ENCODE measurements around the gene HOXD12.

HOXD12 gene

DNA sequence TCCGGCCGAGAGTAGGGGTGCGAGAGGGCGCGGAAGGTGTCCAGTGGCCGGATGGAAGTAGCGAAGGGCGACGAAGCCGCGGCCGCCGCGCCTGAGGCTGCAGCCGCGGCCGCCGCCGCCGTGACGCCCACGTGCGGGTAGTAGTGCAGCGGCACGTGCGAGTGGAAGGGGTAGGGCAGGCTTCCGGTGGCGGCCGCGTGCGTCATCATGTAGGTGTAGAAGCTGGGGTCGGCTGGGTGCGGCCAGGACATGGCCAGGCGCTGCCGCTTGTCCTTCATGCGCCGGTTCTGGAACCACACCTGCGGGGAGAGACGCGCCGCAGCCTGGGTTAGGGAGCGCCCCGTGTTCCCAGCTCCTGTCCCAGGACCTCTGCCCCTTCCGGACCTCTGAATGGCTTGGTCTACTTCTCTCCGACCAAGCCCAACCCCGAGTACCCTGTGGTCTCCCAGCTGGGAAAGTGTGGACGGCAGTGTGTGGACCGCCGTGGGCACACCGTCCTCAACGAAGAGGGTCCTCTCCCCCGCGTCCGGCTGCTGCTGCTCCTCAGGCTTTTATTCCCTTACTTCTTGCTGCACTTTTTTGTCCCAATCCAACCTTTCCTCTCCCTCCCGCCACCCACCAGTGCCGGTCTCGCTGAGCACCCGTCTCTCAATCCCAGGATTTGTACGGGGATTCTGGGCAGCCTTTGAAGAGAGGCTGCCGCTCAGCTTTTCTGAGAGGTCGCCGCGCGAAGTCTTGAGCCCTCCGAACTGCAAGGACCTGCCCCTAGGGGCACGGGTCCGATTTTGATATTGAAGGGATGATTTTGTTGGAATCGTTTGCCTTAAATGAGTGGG lies 18.8 kb upstream of the HOXD12 start:
- no peak for DNase-seq (ENCODE audit: low spot score)

DNA sequence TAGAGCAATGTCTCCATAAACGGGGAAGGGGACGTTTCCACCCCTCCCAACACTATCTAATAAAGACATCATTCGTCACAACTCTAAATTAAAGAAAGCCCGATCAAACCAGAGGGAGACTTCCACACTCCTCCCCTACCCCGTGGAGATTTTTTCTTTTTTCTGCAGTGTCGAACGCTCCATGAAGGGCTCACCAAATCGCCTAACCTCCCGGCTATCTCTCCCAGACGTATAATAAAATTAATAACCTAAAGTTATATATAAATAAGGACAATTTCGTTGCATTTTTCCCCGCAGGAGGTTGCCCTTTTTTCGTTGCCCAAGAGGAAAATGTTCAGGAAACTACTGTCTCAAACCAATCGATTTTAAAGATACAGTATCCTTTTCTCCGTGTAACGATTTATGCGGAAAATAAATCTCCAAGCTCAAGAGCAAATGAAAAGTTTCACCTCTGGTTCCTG lies 18.2 kb upstream of the HOXD12 start:
- DNase-seq (ENCODE audit: low spot score) = no peak

- DNase-seq (ENCODE audit: low spot score) = no peak
Measured at GRCh38 chr2:176081837-176082524, 17.6 kb upstream of the HOXD12 start.

GRCh38 chr2:176082525-176082823 lies 17.1 kb upstream of the HOXD12 start:
- no peak for DNase-seq (ENCODE audit: low spot score)

DNA sequence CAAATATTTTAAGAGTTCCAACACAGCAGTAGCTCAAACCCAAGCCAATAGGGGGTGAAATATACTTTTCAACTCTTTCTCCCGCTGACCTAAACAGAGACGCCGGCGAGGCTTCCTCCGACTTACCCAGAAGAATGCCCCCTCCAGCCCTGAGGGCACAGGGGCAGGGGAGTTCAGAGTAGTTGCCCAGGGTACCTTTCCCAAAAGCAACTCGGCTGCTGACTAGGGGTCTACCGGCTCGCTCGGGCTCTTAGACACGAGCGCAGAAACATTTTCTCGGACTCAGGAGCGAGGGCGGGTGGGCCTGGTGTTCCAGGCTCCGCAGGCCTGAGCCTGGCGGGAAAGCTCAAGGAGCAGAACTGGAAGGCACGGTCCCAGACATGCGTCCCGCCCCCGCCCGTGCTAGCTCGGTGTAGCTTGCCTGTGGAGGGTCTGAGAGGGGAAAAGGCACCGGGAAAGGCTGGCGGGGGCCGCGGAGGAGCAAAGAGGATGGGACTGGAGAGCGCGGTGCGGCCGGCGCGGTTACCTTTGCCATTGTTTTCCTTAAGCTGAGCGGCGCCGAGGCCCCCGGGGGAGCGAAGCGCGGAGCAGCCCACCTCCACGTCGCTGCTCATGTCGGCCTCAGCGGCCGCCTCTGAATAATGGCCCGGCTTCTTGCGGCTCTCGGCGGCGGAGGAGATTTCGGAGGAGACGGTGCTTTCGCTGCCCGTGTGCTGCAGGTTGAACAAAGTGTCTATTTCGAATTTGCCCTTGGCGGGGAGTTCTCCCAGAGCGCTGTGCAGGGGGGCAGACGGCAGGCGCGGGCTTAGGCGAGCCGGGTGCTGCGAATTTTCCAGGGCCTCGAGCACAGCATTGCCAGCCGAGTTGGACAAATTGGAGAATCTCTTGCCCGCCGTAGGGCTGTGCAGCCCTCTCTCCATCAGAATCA lies 16.5 kb upstream of the HOXD12 start:
- no peak for DNase-seq (ENCODE audit: low spot score)

- DNase-seq (ENCODE audit: low spot score) = no peak
Measured at GRCh38 chr2:176083796-176084261, 15.8 kb upstream of the HOXD12 start, which contains the start of gene EVX2. TSS of gene EVX2 (minus strand) at chr2:176083962. CDS start at chr2:176083776, 186 bp downstream.

GRCh38 chr2:176084611-176085119 lies 14.9 kb upstream of the HOXD12 start:
- DNase-seq (ENCODE audit: low spot score) = no peak

DNA sequence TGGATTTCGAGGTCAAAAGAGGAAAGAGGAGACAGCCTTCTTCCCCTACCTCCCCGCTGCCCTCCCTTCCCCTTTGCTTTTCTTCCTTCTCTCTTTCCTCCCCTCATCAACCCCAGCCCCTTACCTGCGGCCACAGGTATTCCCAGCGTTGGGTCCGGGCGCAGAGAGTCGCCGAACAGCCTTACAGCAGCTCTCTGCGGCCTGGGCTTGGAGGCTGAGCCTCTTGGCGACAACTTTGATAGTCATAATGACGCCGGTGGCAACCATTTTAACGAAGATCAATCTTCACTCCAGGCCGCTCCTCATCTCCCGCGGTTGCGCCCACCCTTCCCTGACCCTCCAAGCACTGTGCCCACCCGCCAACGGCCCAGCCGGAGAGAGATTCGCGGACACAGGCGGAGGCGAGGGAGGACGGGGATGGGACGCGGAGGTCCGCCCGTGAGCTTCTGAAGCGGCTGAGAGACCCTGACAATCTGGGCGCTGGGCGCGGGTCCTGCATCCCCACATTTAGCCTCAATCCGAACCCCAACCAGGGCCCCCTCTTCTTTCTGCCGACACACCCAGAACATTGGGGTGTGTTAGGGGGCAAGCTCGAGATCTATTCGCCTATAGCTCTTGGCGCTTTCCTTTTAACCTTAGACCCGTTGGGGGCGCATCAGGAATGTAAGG lies 14.3 kb upstream of the HOXD12 start:
- DNase-seq (ENCODE audit: low spot score) = no peak

DNA sequence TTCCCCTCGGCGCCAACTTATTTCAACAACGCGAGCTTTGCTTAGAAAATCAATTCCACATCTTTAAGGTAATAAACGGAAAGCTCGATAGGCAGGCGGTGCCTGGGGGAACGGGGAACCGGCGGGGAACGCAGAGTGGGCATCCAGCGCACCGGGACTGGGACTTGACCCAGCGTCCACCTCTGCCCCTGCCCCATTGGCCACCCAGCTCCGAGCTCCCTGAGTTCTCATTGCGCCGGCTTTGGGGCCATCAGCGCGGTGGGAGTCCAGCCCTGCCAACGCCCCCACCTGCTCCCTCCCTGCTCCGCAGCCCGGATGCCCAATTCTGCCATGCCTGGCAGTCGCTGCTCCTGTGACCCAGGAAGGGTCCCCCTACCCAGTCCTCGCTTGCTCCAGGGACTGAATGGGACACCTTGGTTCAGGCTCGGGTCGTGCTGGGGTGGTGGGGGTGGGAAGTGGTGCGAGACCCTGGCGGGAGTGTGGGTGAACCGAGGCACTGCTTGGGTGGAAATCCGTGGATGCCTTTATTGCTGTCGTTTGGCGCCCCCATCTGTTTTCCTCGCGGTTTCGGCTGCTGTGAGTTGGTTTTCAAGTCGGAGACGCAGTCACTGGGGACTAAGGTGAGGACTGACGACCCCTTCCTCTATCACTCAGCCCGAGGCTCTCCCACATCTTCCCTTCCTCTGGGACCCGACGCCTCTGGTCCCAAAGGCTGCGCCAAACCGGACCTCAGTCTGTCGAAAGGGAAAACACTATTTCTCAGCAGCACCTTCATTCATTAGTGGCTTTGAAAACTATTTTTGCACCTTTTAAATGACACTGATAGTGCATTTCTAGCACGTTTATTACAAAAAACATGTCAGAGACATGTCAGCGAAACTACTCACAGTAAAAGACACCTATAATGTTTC lies 13.5 kb upstream of the HOXD12 start:
- peak; percentile 20 for DNase-seq (ENCODE audit: low spot score)

DNA sequence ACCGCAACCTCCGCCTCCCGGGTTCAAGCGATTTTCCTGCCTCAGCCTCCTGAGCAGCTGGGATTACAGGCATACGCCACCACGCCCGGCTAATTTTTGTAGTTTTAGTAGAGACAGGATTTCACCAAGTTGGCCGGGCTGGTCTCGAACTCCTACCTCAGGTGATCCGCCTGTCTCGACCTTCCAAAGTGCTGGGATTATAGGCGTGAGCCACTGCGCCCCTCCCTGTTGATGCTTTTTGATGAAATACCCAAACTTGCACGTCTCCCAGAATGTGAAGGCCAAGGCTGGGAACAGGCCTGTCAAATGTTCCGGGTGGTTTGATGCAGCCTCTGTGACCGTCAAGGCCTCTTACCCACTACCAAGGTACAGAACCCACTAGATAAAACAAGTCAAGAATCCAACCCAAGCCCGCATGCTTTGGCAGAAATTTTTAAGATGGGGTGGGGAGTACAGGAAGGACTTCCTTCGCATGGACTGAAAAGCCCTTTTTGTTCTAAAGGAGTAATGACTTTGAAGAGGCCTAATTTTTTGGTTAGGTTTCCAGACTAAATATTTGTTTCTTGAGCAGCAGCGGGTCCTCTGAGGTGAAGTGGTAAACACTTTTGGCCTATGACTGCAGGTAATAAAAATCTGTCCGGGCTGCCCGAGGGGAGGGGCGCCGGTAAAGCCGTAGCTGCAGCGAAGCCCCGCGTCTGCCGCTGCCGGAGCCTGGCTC lies 12.1 kb upstream of the HOXD12 start:
- DNase-seq (ENCODE audit: low spot score) = no peak

GRCh38 chr2:176088048-176088936 lies 11.3 kb upstream of the HOXD12 start:
- DNase-seq (ENCODE audit: low spot score) = peak; percentile 23

GRCh38 chr2:176088937-176089842 lies 10.4 kb upstream of the HOXD12 start:
- DNase-seq (ENCODE audit: low spot score) = no peak

DNA sequence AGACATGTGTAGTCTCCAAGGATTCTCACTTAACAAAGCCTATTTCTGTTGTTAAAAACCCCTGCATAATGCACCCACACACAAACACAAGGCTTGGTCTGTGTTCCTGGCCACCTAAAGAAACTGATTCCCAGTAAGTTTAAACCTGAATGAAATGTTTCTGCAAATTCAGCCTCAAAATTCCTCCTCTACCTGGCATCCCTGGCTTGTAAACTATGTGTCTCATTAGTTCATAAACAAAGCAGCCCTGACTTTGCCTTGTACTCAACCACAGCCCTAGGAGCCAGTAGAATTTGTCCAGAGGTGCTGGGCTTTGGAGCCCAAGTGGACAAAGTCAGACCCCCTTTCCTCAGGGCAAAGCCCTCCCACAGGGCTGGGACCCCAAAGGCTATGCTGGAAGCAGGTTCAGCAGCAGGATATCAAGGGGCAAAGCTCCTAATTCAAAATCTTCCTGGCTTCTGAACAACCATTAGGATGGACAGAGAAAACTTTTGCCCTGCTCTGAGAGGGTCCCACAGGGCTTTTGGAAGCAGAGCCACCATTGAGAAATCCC lies 9.7 kb upstream of the HOXD12 start:
- DNase-seq (ENCODE audit: low spot score) = no peak

- no peak for DNase-seq (ENCODE audit: low spot score)
Measured at GRCh38 chr2:176090862-176091261, 8.7 kb upstream of the HOXD12 start.

GRCh38 chr2:176091329-176092258 lies 8.0 kb upstream of the HOXD12 start:
- no peak for DNase-seq (ENCODE audit: low spot score)

Measured in cerebellar cortex (tissue), 1 donor.